RWPE2 (cell line): ENCODE results near the gene CCDC183.
"Not testable (repeated sequence)": the region's sequence is repeated elsewhere in the genome, so short reads cannot be mapped to it uniquely, and the experiment has no call there.

Experiments
- ATAC-seq: fragments of 200-7000 bp; cut with Tn5 transposase; 3 replicates; pipeline ENCODE4 v1.9.1; 2021; ENCODE audit warnings: low read depth
- DNase-seq: peaks from one replicate; pipeline ENCODE4 v3.0.0-alpha.2; 2020; ENCODE audit warnings: low spot score
- H3K27ac ChIP-seq: fragments of 450-650 bp; 2 replicates; pipeline ENCODE4 v1.5.1; 2017; ENCODE audit warnings: mild to moderate bottlenecking; ENCODE audit not compliant: poor library complexity, severe bottlenecking
- H3K27me3 ChIP-seq: fragments of 250-450 bp; sonication (Bioruptor Pico); 2 replicates; pipeline ENCODE4 v1.5.1; 2021; ENCODE audit warnings: mild to moderate bottlenecking, moderate library complexity; ENCODE audit not compliant: insufficient read depth, poor library complexity, severe bottlenecking
- H3K36me3 ChIP-seq: fragments of 250-450 bp; sonication (Bioruptor Pico); 2 replicates; pipeline ENCODE4 v1.5.1; 2020; ENCODE audit warnings: low read depth, mild to moderate bottlenecking, moderate library complexity
- H3K4me1 ChIP-seq: fragments of 250-450 bp; sonication (Bioruptor Pico); 2 replicates; pipeline ENCODE4 v1.5.1; 2021; ENCODE audit warnings: mild to moderate bottlenecking, moderate library complexity; ENCODE audit not compliant: insufficient read depth, poor library complexity, severe bottlenecking
- H3K4me3 ChIP-seq: fragments of 250-450 bp; sonication (Bioruptor Pico); 2 replicates; pipeline ENCODE4 v1.5.1; 2021; ENCODE audit warnings: mild to moderate bottlenecking, moderate library complexity; ENCODE audit not compliant: severe bottlenecking
- H3K9me3 ChIP-seq: fragments of 250-450 bp; sonication (Bioruptor Pico); 2 replicates; pipeline ENCODE4 v1.5.1; 2021; ENCODE audit warnings: mild to moderate bottlenecking, moderate library complexity; ENCODE audit not compliant: severe bottlenecking
- CTCF ChIP-seq: fragments of 450-650 bp; IDR thresholded peaks from one replicate; pipeline ENCODE4 v1.5.1; 2017; ENCODE audit warnings: mild to moderate bottlenecking, moderate library complexity; ENCODE audit not compliant: poor library complexity, severe bottlenecking

Gene CCDC183

GRCh38 chr9:136753371-136754058 is 42.6 kb upstream of the CCDC183 start:
- no peak for ATAC-seq
- no peaks in the 10 kb centered on the region for H3K9me3 ChIP-seq
- H3K27me3 ChIP-seq, result no peaks in the 10 kb centered on the region
- H3K4me3 ChIP-seq, result no peak overlapping the region
- no peak for DNase-seq
- no peaks in the 10 kb centered on the region for H3K36me3 ChIP-seq
- no peak overlapping the region for H3K27ac ChIP-seq
- no peaks in the 10 kb centered on the region for H3K4me1 ChIP-seq
- no peak for TF ChIP-seq CTCF

GRCh38 chr9:136754059-136754572 is 42.0 kb upstream of the CCDC183 start:
- Histone ChIP-seq H3K36me3 (no peaks in the 10 kb centered on the region), H3K27ac (no peak overlapping the region), H3K27me3 (no peaks in the 10 kb centered on the region), H3K4me1 (no peaks in the 10 kb centered on the region), H3K4me3 (no peak overlapping the region), H3K9me3 (no peaks in the 10 kb centered on the region)
- no peak for DNase-seq
- TF ChIP-seq CTCF, result no peak
- ATAC-seq, result no peak

GRCh38 chr9:136754626-136755301 is 41.4 kb upstream of the CCDC183 start:
- ATAC-seq, result no peak
- no peaks in the 10 kb centered on the region for H3K4me1 ChIP-seq
- H3K27ac ChIP-seq, result no peak overlapping the region
- no peak for DNase-seq
- no peak overlapping the region for H3K4me3 ChIP-seq
- H3K27me3 ChIP-seq, result no peaks in the 10 kb centered on the region
- H3K9me3 ChIP-seq, result no peaks in the 10 kb centered on the region
- H3K36me3 ChIP-seq, result no peaks in the 10 kb centered on the region
- no peak for TF ChIP-seq CTCF

GRCh38 chr9:136755302-136756133 is 40.6 kb upstream of the CCDC183 start:
- ATAC-seq, DNase-seq, H3K27me3 ChIP-seq, H3K36me3 ChIP-seq, H3K27ac ChIP-seq, H3K4me3 ChIP-seq, H3K9me3 ChIP-seq, H3K4me1 ChIP-seq: not testable (repeated sequence)

- ATAC-seq (no peak), DNase-seq (no peak)
- H3K27ac ChIP-seq, result no peak overlapping the region
- H3K4me1 ChIP-seq, result no peaks in the 10 kb centered on the region
- H3K4me3 ChIP-seq, result no peak overlapping the region
- no peaks in the 10 kb centered on the region for H3K9me3 ChIP-seq
- TF ChIP-seq CTCF, result no peak
- H3K27me3 ChIP-seq, result no peaks in the 10 kb centered on the region
- no peaks in the 10 kb centered on the region for H3K36me3 ChIP-seq
Measured at GRCh38 chr9:136756134-136756438, 40.1 kb upstream of the CCDC183 start.
